Brain microvascular endothelial cell (primary cell): ENCODE measurements around the gene DENND6B.

Experiments
- DNase-seq: peaks from one replicate; pipeline ENCODE4 v3.0.0-alpha.2; 2020
- H3K27ac ChIP-seq: fragments of 250-450 bp; sonication (Bioruptor Pico); 2 replicates; pipeline ENCODE4 v1.5.1; 2020; ENCODE audit warnings: mild to moderate bottlenecking, moderate library complexity
- H3K27me3 ChIP-seq: fragments of 250-450 bp; sonication (Bioruptor Pico); replicated peaks from 2 replicates; pipeline ENCODE4 v1.5.1; 2020; ENCODE audit warnings: mild to moderate bottlenecking
- H3K36me3 ChIP-seq: fragments of 250-450 bp; sonication (Bioruptor Pico); replicated peaks from 2 replicates; pipeline ENCODE4 v1.5.1; 2020; ENCODE audit warnings: mild to moderate bottlenecking
- H3K4me3 ChIP-seq: 2 replicates; pipeline ENCODE4 v1.5.1; 2011; ENCODE audit warnings: low read depth, mild to moderate bottlenecking, control low read depth, low read length, moderate library complexity
- in situ Hi-C: cut with HindIII; loops from 2 replicates; pipeline ENCODE4 v1.10.0; 2017; ENCODE audit warnings: low sequenced_read_pairs, low pct_ligation_motif_present
- TF ChIP-seq, protein P1 (sequence below): IDR thresholded peaks from 2 replicates; pipeline ENCODE4 v1.5.1; 2011; ENCODE audit warnings: low read depth, mild to moderate bottlenecking, moderate library complexity, low read length, control low read depth, inconsistent platforms; ENCODE audit errors: missing control alignments

The DENND6B gene

DNA sequence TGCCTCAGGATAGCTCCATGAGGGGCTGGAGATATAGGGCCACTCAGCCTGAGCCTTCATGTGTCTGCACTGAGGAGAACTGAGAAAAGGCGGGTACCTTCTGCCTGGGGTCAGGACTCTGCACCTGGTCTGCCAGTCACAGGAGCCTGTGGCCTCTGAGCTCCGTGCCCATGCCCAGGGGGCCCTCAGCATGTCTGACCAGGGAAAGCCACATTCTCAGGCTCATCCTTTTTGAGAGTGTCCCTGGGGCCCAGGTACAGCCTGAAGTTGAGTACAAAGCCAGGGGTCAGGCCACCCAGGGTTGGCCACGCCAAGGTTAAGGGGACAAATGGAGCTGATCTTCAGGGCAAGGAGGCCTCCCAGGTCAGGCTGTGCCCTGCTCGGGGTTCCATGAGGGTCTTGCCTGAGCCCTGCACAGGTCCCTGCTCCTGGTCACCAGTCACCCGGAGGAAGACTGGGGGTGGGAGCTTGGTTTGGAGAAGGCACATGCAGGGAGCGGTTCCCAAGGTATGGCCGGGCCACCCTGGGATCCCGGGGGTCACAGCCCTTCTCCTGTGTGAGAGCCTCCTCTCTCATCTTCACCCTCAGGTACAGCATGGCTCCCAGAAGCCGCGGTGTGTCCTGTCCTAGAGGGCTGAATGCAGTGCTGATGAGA is 6.0 kb downstream of the DENND6B start:
- TF ChIP-seq, protein P1, sequence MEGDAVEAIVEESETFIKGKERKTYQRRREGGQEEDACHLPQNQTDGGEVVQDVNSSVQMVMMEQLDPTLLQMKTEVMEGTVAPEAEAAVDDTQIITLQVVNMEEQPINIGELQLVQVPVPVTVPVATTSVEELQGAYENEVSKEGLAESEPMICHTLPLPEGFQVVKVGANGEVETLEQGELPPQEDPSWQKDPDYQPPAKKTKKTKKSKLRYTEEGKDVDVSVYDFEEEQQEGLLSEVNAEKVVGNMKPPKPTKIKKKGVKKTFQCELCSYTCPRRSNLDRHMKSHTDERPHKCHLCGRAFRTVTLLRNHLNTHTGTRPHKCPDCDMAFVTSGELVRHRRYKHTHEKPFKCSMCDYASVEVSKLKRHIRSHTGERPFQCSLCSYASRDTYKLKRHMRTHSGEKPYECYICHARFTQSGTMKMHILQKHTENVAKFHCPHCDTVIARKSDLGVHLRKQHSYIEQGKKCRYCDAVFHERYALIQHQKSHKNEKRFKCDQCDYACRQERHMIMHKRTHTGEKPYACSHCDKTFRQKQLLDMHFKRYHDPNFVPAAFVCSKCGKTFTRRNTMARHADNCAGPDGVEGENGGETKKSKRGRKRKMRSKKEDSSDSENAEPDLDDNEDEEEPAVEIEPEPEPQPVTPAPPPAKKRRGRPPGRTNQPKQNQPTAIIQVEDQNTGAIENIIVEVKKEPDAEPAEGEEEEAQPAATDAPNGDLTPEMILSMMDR: no peak
- DNase-seq: no peak
- Histone ChIP-seq H3K4me3 (no peak overlapping the region), H3K36me3 (no peaks in the 10 kb centered on the region), H3K27me3 (no peaks in the 10 kb centered on the region), H3K27ac (no peak overlapping the region)
- in situ Hi-C loops: no loop called here

DNA sequence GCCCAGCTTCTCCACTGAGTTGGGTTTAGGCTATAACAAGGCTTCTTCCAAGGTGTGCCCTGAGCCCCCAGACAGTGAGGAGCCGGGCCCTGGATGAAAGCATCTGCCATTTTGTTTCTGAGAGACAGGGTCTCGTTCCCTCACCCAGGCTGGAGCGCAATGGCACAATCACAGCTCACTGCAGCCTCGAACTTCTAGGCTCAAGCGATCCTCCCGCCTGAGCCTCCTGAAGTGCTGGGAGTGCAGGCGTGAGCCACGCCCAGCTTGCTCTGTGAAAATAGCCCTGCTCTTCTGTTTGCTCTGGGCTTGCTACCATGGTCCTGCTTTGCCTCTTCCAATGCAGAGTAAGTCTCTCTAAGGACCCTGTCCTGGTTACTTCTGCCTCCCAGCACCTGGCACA is 6.7 kb downstream of the DENND6B start:
- Histone ChIP-seq H3K27ac (no peak overlapping the region), H3K4me3 (no peak overlapping the region), H3K27me3 (no peaks in the 10 kb centered on the region), H3K36me3 (no peaks in the 10 kb centered on the region)
- in situ Hi-C loops: no loop called here
- DNase-seq: no peak
- TF ChIP-seq, protein P1: no peak

DNA sequence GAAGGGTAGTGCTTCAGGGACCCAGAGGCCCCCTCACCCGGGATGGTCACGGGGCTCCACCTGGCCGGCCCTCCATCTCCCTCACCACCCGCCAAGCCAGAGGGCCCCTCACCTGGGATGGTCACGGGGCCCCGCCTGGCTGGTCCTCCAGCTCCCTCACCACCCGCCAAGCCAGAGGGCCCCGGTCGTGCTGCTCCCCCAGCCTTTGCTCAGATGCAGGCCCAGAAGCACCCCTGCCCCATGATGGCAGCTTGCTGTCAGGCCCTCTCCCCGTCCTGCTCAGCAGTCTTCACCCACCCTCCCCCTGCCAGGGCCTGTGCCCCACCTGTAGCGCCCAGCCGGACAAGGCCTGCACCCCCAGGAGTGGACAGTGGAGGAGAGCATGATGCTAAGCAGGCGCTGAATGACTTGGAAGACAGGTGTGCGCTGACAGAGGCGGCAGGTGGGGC is 7.3 kb downstream of the DENND6B start:
- H3K27ac ChIP-seq: no peak overlapping the region
- H3K36me3 ChIP-seq: no peaks in the 10 kb centered on the region
- no peaks in the 10 kb centered on the region for H3K27me3 ChIP-seq
- in situ Hi-C loops: no loop called here
- TF ChIP-seq, protein P1: no peak
- no peak for DNase-seq
- no peak overlapping the region for H3K4me3 ChIP-seq

DNA sequence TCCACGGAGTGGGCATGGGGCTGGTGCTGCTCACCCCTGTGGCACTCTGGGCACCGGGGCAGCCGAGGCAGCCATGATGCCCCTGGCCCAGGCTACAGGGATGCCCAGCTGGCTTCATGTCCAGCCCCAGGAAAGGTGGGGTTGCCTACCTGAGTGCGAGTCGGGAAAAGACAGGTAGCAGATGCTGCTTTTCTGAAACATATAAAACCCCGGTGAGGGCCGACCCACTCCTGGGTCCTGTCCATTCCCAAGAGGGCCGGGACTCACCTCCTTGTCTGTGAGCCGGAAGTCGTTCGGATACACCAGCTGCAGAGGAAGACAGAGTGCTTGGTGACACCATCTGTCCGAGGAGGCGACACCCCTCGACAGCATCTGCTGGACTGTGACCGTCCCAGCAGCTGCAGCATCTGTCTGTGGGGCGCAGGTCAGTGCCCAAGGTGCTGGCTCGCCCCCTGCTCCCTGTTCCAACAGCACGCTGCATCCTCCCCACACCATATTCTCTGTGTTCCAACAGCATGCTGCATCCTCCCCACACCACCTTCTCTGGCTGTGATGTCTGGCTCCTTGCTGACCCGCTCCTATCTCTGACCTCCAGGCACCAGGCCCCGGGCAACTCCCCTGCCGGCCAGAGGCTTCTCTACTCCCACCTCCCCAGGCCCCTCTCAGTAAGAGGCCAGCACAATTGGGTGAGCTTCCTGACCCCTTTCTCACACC is 8.0 kb downstream of the DENND6B start:
- no peak for DNase-seq
- in situ Hi-C loops: no loop called here
- H3K27me3 ChIP-seq: no peaks in the 10 kb centered on the region
- no peaks in the 10 kb centered on the region for H3K36me3 ChIP-seq
- TF ChIP-seq, protein P1: no peak
- H3K4me3 ChIP-seq: no peak overlapping the region
- H3K27ac ChIP-seq: no peak overlapping the region

DNA sequence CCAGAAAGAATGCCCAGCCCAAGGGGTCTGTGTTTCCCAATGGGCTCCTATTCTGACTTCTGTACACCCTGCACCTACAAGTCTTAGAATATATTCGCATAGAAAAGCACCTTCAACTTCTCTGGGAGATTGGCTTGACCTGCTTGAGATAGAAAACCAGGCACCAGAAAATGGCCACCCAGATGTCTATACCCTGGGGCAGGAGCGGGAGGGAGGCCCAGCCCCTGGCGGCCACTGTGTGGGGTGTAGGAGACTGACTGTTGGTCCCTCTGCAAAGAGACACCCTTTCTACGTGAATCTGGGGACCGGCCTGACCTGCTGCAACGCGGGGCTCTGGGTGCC is 8.5 kb downstream of the DENND6B start:
- in situ Hi-C loops: no loop called here
- no peak overlapping the region for H3K27ac ChIP-seq
- no peak for DNase-seq
- H3K4me3 ChIP-seq: no peak overlapping the region
- H3K36me3 ChIP-seq: no peaks in the 10 kb centered on the region
- TF ChIP-seq, protein P1: peak; percentile 5
- H3K27me3 ChIP-seq: no peaks in the 10 kb centered on the region
